ENCODE results near the gene CX3CR1.
"Not testable (repeated sequence)": the region's sequence is repeated elsewhere in the genome, so short reads cannot be mapped to it uniquely, and the experiment has no call there.

The CX3CR1 gene

DNA sequence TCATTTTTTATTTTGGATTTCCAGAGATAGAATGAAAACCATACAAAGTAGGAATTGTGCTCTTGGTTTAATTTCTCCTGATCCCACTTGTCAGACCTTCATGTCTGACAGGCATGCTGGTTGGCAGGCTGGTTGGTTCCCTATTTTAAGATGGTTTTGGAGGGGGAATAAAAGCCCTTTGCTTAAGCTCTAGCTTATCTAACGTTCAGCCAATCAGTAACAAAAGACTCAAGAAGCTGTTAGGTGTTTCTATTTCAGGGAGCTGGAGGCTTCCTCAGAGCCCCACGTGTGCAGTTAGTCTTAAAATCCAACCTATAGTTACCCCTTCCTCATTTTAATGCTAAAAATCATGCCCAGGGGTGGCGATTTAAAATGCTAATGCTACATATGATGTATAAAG is 47.0 kb downstream of the CX3CR1 start:
- no peak for DNase-seq (ENCODE audit: low spot score)

DNA sequence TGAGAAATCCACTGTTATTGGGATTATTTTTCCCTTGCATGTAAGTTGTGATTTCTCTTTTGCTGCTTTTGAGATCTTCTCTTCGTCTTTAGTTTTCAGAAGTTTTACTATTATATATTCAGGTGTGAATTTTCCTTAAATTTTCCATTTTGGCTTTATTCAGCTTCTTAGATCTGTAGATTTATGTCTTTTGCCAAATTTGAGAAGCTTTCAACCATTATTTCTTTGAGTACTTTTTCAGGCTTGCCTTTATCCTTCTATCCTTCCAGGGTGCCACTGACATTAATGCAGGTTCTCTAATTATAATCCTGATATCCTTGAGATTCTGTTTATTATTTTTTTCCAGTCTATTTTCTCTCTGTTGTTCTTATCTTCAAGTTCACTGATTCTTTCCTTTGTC is 49.4 kb downstream of the CX3CR1 start:
- TF ChIP-seq, protein P1, sequence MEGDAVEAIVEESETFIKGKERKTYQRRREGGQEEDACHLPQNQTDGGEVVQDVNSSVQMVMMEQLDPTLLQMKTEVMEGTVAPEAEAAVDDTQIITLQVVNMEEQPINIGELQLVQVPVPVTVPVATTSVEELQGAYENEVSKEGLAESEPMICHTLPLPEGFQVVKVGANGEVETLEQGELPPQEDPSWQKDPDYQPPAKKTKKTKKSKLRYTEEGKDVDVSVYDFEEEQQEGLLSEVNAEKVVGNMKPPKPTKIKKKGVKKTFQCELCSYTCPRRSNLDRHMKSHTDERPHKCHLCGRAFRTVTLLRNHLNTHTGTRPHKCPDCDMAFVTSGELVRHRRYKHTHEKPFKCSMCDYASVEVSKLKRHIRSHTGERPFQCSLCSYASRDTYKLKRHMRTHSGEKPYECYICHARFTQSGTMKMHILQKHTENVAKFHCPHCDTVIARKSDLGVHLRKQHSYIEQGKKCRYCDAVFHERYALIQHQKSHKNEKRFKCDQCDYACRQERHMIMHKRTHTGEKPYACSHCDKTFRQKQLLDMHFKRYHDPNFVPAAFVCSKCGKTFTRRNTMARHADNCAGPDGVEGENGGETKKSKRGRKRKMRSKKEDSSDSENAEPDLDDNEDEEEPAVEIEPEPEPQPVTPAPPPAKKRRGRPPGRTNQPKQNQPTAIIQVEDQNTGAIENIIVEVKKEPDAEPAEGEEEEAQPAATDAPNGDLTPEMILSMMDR (conservative IDR thresholded peaks at IDR 0.05; ENCODE audit: low read depth) = no peak
- DNase-seq (ENCODE audit: low spot score) = no peak
- POLR2A ChIA-PET (ENCODE audit: low non-redundant PET) = no interaction called here
- CTCF ChIA-PET = no interaction called here
- H3K27ac ChIP-seq = no peak overlapping the region

More for the DNA sequence above, 47.0 kb downstream of the CX3CR1 start:
- TF ChIP-seq, protein P1 (conservative IDR thresholded peaks at IDR 0.05; ENCODE audit: low read depth) = no peak
- H3K27ac ChIP-seq = no peak overlapping the region
- ChIA-PET CTCF (no interaction called here), POLR2A (ENCODE audit: low non-redundant PET) (no interaction called here)

DNA sequence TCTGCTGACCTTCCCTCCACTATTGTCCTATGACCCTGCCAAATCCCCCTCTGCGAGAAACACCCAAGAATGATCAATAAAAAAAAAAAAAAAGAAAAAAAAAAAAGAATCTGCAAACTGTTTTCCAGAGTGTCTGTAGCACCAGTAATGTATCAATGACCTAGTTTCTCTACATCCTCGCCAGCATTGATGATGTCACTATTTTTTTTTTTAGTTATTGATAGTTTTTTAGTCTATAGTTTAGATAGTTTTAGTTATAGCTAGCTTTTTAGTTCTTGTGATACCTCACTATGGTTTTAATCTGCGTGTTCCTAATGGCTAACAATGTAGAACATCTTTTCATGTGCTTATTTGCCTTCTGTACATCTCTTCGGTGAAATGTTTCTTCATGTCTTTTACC is 51.3 kb downstream of the CX3CR1 start:
- ChIA-PET POLR2A (ENCODE audit: low non-redundant PET) (no interaction called here), CTCF (no interaction called here)
- DNase-seq (ENCODE audit: low spot score) = no peak
- H3K27ac ChIP-seq = no peak overlapping the region
- TF ChIP-seq, protein P1 (conservative IDR thresholded peaks at IDR 0.05; ENCODE audit: low read depth) = no peak

DNA sequence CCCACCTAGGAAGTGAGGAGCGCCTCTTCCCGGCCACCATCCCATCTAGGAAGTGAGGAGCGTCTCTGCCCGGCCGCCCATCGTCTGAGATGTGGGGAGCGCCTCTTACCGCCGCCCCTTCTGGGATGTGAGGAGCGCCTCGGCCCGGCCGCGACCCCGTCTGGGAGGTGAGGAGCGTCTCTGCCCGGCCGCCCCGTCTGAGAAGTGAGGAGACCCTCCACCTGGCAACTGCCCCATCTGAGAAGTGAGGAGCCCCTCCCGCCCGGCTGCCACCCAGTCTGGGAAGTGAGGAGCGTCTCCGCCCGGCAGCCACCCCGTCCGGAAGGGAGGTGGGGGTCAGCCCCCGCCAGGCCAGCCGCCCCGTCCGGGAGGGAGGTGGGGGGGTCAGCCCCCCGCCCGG is 52.2 kb downstream of the CX3CR1 start:
- POLR2A ChIA-PET (ENCODE audit: low non-redundant PET); CTCF ChIA-PET; H3K27ac ChIP-seq; DNase-seq (ENCODE audit: low spot score): not testable (repeated sequence)

DNA sequence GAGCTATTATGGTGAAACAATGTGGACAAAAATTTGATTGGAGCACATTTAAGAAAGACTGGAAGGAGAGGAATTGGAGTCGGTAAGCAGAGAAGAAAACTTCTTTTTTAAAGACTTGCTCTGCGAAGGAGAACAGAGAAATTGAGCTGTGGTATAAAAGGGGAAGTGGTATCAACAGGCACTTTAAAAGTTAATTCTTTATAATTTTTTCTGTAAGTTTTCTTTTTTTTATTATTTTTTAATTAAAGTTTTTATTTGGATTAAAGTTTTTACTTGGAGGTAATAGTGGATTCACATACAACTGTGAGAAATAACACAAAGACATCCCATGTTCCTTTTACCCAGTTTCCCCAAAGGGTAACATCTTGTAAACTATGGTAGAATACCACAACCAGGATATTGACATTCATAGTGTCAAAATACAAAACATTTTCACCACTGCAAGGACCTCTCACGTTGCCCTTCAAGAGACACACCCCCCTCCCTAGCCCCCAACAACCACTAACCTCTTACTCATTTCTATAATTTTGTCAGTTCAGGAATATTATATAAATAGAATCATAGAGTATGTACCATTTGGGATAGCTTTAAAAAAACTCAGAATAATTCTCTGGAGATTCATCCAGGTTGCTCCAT is 53.6 kb downstream of the CX3CR1 start:
- POLR2A ChIA-PET (ENCODE audit: low non-redundant PET) = no interaction called here
- no peak overlapping the region for H3K27ac ChIP-seq
- TF ChIP-seq, protein P1 (conservative IDR thresholded peaks at IDR 0.05; ENCODE audit: low read depth) = no peak
- CTCF ChIA-PET = no interaction called here
- no peak for DNase-seq (ENCODE audit: low spot score)

DNA sequence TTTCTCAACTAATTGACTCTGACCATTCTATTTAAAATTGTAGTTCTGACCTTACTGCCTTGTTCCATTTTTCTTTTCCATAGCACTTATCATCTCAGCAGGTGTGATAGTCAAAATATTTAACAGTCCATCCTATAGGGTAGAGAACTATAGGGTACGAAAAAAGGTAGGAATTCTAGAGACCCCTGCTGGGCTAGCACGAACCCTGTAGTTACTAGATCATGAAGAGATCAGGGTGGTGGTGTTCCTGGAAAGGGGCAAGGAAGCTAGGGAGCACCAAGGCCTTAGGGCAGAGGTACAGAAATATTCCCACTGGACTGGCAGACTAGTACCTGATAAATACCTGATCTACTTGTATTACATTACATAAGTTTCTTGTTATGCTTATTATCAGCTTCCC is 55.5 kb downstream of the CX3CR1 start:
- TF ChIP-seq, protein P1 (conservative IDR thresholded peaks at IDR 0.05; ENCODE audit: low read depth) = no peak
- H3K27ac ChIP-seq = no peak overlapping the region
- ChIA-PET CTCF (no interaction called here), POLR2A (ENCODE audit: low non-redundant PET) (no interaction called here)
- no peak for DNase-seq (ENCODE audit: low spot score)

DNA sequence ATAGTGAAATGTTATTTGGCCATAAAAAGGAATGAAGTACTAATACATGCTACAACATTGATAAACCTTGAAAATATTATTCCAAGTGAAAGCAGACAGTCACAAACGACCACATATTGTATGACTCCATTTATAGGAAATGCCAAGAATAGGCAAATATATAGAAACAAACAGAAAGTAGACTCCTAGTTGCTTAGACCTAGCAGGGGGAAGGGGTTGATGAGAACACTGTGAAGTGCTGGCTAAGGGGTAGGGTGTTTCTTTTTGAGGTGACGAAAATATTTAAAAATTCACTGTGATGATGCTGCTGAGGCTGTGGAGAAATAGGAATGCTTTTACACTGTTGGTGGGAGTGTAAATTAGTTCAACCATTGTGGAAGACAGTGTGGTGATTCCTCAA is 56.9 kb downstream of the CX3CR1 start:
- ChIA-PET POLR2A (ENCODE audit: low non-redundant PET) (no interaction called here), CTCF (no interaction called here)
- H3K27ac ChIP-seq = no peak overlapping the region
- TF ChIP-seq, protein P1 (conservative IDR thresholded peaks at IDR 0.05; ENCODE audit: low read depth) = no peak
- no peak for DNase-seq (ENCODE audit: low spot score)
